GM23338 (cell line): ENCODE results near the gene TRIM42.

Experiments
- CREB1 ChIP-seq: fragments of 250-450 bp; sonication (Bioruptor Pico); IDR thresholded peaks from 2 replicates; pipeline ENCODE4 v1.5.0; 2020; ENCODE audit warnings: low read depth, mild to moderate bottlenecking, moderate library complexity
- EZH2 ChIP-seq: fragments of 200-600 bp; sonication (generic); IDR thresholded peaks from one replicate; pipeline ENCODE4 v1.8.0; 2017; ENCODE audit warnings: antibody characterized with exemption, mild to moderate bottlenecking, low read depth; ENCODE audit not compliant: unreplicated experiment
- EZH2phosphoT487 ChIP-seq: fragments of 200-600 bp; sonication (generic); IDR thresholded peaks from one replicate; pipeline ENCODE4 v1.8.1; 2018; ENCODE audit warnings: antibody characterized with exemption; ENCODE audit not compliant: unreplicated experiment
- JUNB ChIP-seq: IDR thresholded peaks from one replicate; pipeline ENCODE4 v1.6.1; 2016; ENCODE audit warnings: antibody characterized with exemption; ENCODE audit not compliant: unreplicated experiment
- NANOG ChIP-seq: IDR thresholded peaks from 2 replicates; pipeline ENCODE4 v1.6.1; 2016; ENCODE audit warnings: antibody characterized with exemption, borderline replicate concordance
- POLR2AphosphoS5 ChIP-seq: IDR thresholded peaks from 2 replicates; pipeline ENCODE4 v1.6.1; 2016; ENCODE audit warnings: antibody characterized with exemption, low read depth
- REST ChIP-seq: IDR thresholded peaks from one replicate; pipeline ENCODE4 v1.6.1; 2018; ENCODE audit warnings: antibody characterized with exemption; ENCODE audit not compliant: unreplicated experiment
- STAT1 ChIP-seq: IDR thresholded peaks from one replicate; pipeline ENCODE4 v1.6.1; 2016; ENCODE audit warnings: antibody characterized with exemption; ENCODE audit not compliant: unreplicated experiment
- ZNF114 ChIP-seq: fragments of 250-450 bp; sonication (Bioruptor Pico); IDR thresholded peaks from 2 replicates; pipeline ENCODE4 v1.5.0; 2020; ENCODE audit warnings: mild to moderate bottlenecking, moderate library complexity
- TF ChIP-seq, protein P1 (sequence below), 2 experiments: fragments of 200-600 bp in 1 of 2; sonication (generic) in 1 of 2; conservative IDR thresholded peaks; 2 replicates each; pipeline versions ENCODE4 v1.5.1 to v1.6.1; 2016 to 2017; ENCODE audit warnings: antibody characterized with exemption in 2 of 2, low read depth in 2 of 2, mild to moderate bottlenecking in 2 of 2, moderate library complexity in 1 of 2
- TF ChIP-seq, protein P2 (sequence below): fragments of 250-450 bp; sonication (Bioruptor Pico); IDR thresholded peaks from 2 replicates; pipeline ENCODE4 v1.5.0; 2020; ENCODE audit warnings: mild to moderate bottlenecking, moderate library complexity

DNA sequence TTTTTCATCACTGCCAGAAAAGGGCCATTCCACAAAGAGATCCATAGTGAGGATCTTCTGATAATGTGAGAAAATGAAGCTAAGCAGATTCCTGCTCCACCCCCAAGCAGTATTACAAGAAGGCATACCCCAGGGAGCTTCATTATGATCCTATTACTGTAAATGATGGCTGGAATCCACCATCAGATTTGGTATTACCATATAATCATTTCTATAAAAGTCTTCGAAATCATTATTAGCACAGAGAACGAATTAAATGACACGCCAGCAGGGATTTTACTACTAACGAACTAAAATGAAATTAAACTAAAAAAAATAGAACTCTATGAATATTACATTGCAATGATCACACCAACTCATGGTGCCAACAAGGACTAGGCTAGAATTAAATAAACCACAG, 24.4 kb downstream of the TRIM42 start:
- TF ChIP-seq, protein P1, sequence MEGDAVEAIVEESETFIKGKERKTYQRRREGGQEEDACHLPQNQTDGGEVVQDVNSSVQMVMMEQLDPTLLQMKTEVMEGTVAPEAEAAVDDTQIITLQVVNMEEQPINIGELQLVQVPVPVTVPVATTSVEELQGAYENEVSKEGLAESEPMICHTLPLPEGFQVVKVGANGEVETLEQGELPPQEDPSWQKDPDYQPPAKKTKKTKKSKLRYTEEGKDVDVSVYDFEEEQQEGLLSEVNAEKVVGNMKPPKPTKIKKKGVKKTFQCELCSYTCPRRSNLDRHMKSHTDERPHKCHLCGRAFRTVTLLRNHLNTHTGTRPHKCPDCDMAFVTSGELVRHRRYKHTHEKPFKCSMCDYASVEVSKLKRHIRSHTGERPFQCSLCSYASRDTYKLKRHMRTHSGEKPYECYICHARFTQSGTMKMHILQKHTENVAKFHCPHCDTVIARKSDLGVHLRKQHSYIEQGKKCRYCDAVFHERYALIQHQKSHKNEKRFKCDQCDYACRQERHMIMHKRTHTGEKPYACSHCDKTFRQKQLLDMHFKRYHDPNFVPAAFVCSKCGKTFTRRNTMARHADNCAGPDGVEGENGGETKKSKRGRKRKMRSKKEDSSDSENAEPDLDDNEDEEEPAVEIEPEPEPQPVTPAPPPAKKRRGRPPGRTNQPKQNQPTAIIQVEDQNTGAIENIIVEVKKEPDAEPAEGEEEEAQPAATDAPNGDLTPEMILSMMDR (conservative IDR thresholded peaks at IDR 0.05; ENCODE audit: low read depth in 2 of 2) = no peak
- TF ChIP-seq, protein P2, sequence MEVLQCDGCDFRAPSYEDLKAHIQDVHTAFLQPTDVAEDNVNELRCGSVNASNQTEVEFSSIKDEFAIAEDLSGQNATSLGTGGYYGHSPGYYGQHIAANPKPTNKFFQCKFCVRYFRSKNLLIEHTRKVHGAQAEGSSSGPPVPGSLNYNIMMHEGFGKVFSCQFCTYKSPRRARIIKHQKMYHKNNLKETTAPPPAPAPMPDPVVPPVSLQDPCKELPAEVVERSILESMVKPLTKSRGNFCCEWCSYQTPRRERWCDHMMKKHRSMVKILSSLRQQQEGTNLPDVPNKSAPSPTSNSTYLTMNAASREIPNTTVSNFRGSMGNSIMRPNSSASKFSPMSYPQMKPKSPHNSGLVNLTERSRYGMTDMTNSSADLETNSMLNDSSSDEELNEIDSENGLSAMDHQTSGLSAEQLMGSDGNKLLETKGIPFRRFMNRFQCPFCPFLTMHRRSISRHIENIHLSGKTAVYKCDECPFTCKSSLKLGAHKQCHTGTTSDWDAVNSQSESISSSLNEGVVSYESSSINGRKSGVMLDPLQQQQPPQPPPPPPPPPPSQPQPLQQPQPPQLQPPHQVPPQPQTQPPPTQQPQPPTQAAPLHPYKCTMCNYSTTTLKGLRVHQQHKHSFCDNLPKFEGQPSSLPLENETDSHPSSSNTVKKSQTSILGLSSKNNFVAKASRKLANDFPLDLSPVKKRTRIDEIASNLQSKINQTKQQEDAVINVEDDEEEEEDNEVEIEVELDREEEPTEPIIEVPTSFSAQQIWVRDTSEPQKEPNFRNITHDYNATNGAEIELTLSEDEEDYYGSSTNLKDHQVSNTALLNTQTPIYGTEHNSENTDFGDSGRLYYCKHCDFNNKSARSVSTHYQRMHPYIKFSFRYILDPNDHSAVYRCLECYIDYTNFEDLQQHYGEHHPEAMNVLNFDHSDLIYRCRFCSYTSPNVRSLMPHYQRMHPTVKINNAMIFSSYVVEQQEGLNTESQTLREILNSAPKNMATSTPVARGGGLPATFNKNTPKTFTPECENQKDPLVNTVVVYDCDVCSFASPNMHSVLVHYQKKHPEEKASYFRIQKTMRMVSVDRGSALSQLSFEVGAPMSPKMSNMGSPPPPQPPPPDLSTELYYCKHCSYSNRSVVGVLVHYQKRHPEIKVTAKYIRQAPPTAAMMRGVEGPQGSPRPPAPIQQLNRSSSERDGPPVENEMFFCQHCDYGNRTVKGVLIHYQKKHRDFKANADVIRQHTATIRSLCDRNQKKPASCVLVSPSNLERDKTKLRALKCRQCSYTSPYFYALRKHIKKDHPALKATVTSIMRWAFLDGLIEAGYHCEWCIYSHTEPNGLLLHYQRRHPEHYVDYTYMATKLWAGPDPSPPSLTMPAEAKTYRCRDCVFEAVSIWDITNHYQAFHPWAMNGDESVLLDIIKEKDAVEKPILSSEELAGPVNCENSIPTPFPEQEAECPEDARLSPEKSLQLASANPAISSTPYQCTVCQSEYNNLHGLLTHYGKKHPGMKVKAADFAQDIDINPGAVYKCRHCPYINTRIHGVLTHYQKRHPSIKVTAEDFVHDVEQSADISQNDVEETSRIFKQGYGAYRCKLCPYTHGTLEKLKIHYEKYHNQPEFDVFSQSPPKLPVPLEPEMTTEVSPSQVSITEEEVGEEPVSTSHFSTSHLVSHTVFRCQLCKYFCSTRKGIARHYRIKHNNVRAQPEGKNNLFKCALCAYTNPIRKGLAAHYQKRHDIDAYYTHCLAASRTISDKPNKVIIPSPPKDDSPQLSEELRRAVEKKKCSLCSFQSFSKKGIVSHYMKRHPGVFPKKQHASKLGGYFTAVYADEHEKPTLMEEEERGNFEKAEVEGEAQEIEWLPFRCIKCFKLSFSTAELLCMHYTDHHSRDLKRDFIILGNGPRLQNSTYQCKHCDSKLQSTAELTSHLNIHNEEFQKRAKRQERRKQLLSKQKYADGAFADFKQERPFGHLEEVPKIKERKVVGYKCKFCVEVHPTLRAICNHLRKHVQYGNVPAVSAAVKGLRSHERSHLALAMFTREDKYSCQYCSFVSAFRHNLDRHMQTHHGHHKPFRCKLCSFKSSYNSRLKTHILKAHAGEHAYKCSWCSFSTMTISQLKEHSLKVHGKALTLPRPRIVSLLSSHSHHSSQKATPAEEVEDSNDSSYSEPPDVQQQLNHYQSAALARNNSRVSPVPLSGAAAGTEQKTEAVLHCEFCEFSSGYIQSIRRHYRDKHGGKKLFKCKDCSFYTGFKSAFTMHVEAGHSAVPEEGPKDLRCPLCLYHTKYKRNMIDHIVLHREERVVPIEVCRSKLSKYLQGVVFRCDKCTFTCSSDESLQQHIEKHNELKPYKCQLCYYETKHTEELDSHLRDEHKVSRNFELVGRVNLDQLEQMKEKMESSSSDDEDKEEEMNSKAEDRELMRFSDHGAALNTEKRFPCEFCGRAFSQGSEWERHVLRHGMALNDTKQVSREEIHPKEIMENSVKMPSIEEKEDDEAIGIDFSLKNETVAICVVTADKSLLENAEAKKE (CRISPR knock-in tag) = no peak
- TF ChIP-seq POLR2AphosphoS5 = no peak
- TF ChIP-seq EZH2 = no peak
- TF ChIP-seq CREB1 (CRISPR knock-in tag) = no peak
- no peak for TF ChIP-seq REST
- no peak for TF ChIP-seq EZH2phosphoT487
- no peak for TF ChIP-seq STAT1
- no peak for TF ChIP-seq ZNF114 (CRISPR knock-in tag)
- no peak for TF ChIP-seq NANOG
- TF ChIP-seq JUNB = no peak
